IPS DF 6.9 (cell line): ENCODE results near the gene GIMAP1.

Source experiments
- DNase-seq: peaks from one replicate; pipeline ENCODE4 v3.0.0-alpha.2; 2013; ENCODE audit warnings: low read depth, low spot score
- H3K27ac ChIP-seq: one replicate; pipeline ENCODE4 v1.5.1; 2013; ENCODE audit warnings: low read length, control low read depth
- H3K27me3 ChIP-seq: 2 replicates; pipeline ENCODE4 v1.6.1; 2013; ENCODE audit warnings: mild to moderate bottlenecking, low read length; ENCODE audit not compliant: control insufficient read depth, insufficient read depth
- H3K36me3 ChIP-seq: 2 replicates; pipeline ENCODE4 v1.6.1; 2013; ENCODE audit warnings: low read length; ENCODE audit not compliant: control insufficient read depth, insufficient read depth
- H3K4me1 ChIP-seq: 2 replicates; pipeline ENCODE4 v1.6.1; 2013; ENCODE audit warnings: low read length; ENCODE audit not compliant: control insufficient read depth, insufficient read depth
- H3K4me3 ChIP-seq: 2 replicates; pipeline ENCODE4 v1.5.1; 2013; ENCODE audit warnings: mild to moderate bottlenecking, low read length
- H3K9me3 ChIP-seq: 2 replicates; pipeline ENCODE4 v1.6.1; 2013; ENCODE audit warnings: low read length, inconsistent platforms; ENCODE audit not compliant: control insufficient read depth, insufficient read depth
- WGBS: extraction: QIAGEN DNeasy Blood & Tissue Kit; methylation state at CpG from one replicate; pipeline ENCODE4 v1.1.7; 2013; ENCODE audit warnings: mixed read lengths, missing lambda C conversion rate; ENCODE audit not compliant: insufficient read length, insufficient coverage; 5-methylcytosine and 5-hydroxymethylcytosine counted together

The GIMAP1 gene

DNA sequence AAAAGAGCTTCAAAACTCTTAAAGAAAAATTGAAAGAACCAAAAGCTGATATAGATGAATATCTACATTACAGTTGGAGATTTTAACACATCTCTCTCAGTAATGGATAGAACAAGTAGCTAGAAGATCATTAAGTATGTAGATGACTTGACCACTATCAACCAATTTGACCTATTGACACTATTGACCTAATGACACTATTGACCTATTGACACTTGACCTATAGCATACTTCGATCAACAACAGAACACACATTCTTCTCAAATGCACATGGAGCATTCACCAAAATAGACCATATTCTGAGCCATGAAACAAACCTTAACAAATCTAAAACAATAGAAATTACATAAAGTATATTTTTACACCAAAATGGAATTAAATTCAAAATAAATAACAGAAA, 43.1 kb downstream of the GIMAP1 start:
- Histone ChIP-seq H3K27me3 (no peaks in the 10 kb centered on the region; the same call in 1 of the 2 replicates), H3K9me3 (no peaks in the 10 kb centered on the region), H3K4me1 (no peaks in the 10 kb centered on the region), H3K4me3 (no peak overlapping the region), H3K36me3 (no peaks in the 10 kb centered on the region), H3K27ac (no peak overlapping the region)
- no CpG with 5 or more reads among the region's 1 CpG for WGBS
- no peak for DNase-seq

DNA sequence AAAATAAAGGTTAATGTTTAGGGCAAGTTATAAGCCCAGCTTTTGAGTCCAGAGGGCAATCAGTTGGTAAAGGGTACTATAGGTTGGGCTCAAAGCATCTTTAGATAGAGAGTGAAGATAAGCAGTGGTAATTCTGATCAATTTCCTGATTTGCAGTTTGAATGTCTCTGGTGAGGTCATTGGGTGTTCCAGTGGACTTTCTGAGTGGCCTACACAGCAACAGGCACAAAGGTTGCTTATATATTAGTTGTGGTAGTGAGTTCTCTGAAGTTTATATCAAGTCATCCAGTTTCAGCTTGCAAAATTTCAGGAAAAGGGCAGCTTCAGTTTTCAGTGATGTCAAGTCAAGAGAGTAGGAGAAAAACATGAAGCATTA, 49.9 kb downstream of the GIMAP1 start:
- H3K4me3 ChIP-seq = no peak overlapping the region
- H3K36me3 ChIP-seq = no peaks in the 10 kb centered on the region
- H3K27ac ChIP-seq = no peak overlapping the region
- no peaks in the 10 kb centered on the region for H3K27me3 ChIP-seq
- no peak for DNase-seq
- no peaks in the 10 kb centered on the region for H3K9me3 ChIP-seq
- H3K4me1 ChIP-seq = no peaks in the 10 kb centered on the region

DNA sequence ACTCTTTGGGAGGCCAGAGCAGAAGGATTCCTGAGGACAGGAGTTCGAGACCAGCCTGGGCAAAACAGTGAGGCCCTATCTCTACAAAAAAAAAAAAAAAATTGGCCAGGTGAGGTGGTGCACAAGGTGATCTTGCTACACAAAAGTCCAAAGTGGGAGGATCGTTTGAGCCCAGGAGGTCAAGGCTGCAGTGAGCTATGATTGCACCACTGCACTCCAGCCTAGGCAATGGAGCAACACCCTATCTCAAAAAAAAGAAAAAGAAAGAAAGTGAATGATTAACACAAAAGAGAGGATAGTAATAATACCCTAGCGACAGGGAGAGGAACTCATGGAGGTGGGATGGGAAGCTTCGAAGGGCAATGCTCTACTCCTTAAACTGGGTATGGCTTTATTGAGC, 53.4 kb downstream of the GIMAP1 start:
- no CpG with 5 or more reads among the region's 4 CpGs for WGBS
- no peak for DNase-seq
- Histone ChIP-seq H3K27ac (no peak overlapping the region), H3K4me3 (no peak overlapping the region), H3K4me1 (no peaks in the 10 kb centered on the region), H3K36me3 (no peaks in the 10 kb centered on the region), H3K27me3 (no peaks in the 10 kb centered on the region), H3K9me3 (no peaks in the 10 kb centered on the region)
